Thyroid gland (tissue), 4 donors: ENCODE data around the gene LSAMP. TPM values are rescaled to one million over a fixed set of nuclear protein-coding genes. Genes with fewer than 3 reads are reported as not detected.

ENCODE experiments used
- DNase-seq, 2 donors: peaks; one replicate each; pipeline ENCODE4 v3.0.0-alpha.2; 2019
- H3K27ac ChIP-seq, 3 donors: fragments of 200-600 bp; sonication (generic); 1 replicate in 2 of 3; 2 replicates in 1 of 3; pipeline ENCODE4 v1.5.1; 2016 to 2019; ENCODE audit warnings: mild to moderate bottlenecking in 1 of 3, moderate library complexity in 1 of 3
- H3K27me3 ChIP-seq: fragments of 200-600 bp; sonication (generic); one replicate; pipeline ENCODE4 v1.5.1; 2019
- H3K36me3 ChIP-seq, 2 donors: fragments of 200-600 bp; sonication (generic); one replicate each; pipeline ENCODE4 v1.5.1; 2016 to 2019
- H3K4me1 ChIP-seq, 2 donors: fragments of 200-600 bp; sonication (generic); one replicate each; pipeline ENCODE4 v1.5.1; 2017 to 2019
- H3K4me3 ChIP-seq, 3 donors: fragments of 200-600 bp; sonication (generic); replicated peaks in 1 of 3; 1 replicate in 2 of 3; 2 replicates in 1 of 3; pipeline ENCODE4 v1.5.1; 2016; ENCODE audit warnings: mild to moderate bottlenecking in 1 of 3
- H3K9me3 ChIP-seq: fragments of 200-600 bp; sonication (generic); one replicate; pipeline ENCODE4 v1.5.1; 2017
- CTCF ChIP-seq, 6 experiments: fragments of 200-600 bp in 3 of 6; fragments of 450-650 bp in 3 of 6; sonication (generic) in 3 of 6; IDR thresholded peaks; one replicate each; pipeline ENCODE4 v1.5.1; 2016 to 2019; ENCODE audit warnings: antibody characterized with exemption in 6 of 6, mild to moderate bottlenecking in 2 of 6, inconsistent platforms in 1 of 6, moderate library complexity in 1 of 6
- POLR2A ChIP-seq, 2 donors: fragments of 450-650 bp; IDR thresholded peaks; one replicate each; pipeline ENCODE4 v1.6.1; 2017; ENCODE audit warnings: antibody characterized with exemption in 2 of 2, mild to moderate bottlenecking in 2 of 2, moderate library complexity in 1 of 2
- WGBS, 2 donors: methylation state at CpG; one replicate each; pipeline ENCODE4 v1.1.5; 2017; 5-methylcytosine and 5-hydroxymethylcytosine counted together
- intact Hi-C: fragments of 100-400 bp; cut with DNase I; formaldehyde crosslinking; loops from one replicate; pipeline ENCODE4 v1.15.1; 2023
- total RNA-seq, 4 donors: library from RNA; depleted of rRNA; stranded (reverse); fragments of >200 nt; gene quantifications; one replicate each; pipeline ENCODE4 v1.2.3, GENCODE V29; 2016

LSAMP gene
- total RNA-seq, 4 donors from 2014 or later: 0.78 to 2.0 (median 1.8) TPM

GRCh38 chr3:115905871-115906270, 539.4 kb downstream of the LSAMP start:
- no peak for TF ChIP-seq CTCF (IDR thresholded peaks at IDR 0.05)
- TF ChIP-seq POLR2A (IDR thresholded peaks at IDR 0.05): no peak
- 83 to 89% methylated on average over 2 of the region's 2 CpGs for WGBS, 2 donors
- Histone ChIP-seq H3K27me3 (no peaks in the 10 kb centered on the region), H3K4me3 (no peak overlapping the region), H3K4me1 (no peaks in the 10 kb centered on the region), H3K36me3 (no peaks in the 10 kb centered on the region), H3K27ac (no peak overlapping the region), H3K9me3 (no peaks in the 10 kb centered on the region)
- intact Hi-C loops: no loop called here
- DNase-seq: no peak

GRCh38 chr3:115903843-115904242, 541.4 kb downstream of the LSAMP start:
- no peak for DNase-seq
- Histone ChIP-seq H3K27me3 (no peaks in the 10 kb centered on the region), H3K27ac (no peak overlapping the region), H3K36me3 (no peaks in the 10 kb centered on the region), H3K4me3 (no peak overlapping the region), H3K4me1 (no peaks in the 10 kb centered on the region), H3K9me3 (no peaks in the 10 kb centered on the region)
- WGBS, 2 donors: 93 to 95% methylated on average over 2 of the region's 2 CpGs
- TF ChIP-seq POLR2A (IDR thresholded peaks at IDR 0.05) (no peak), CTCF (IDR thresholded peaks at IDR 0.05) (no peak)
- intact Hi-C loops: no loop called here

GRCh38 chr3:115901008-115901407, 544.3 kb downstream of the LSAMP start:
- intact Hi-C loops: no loop called here

GRCh38 chr3:115899535-115899934, 545.8 kb downstream of the LSAMP start:
- intact Hi-C loops: no loop called here
- WGBS, 2 donors: 86 to 89% methylated on average over 3 of the region's 3 CpGs

More at GRCh38 chr3:115901008-115901407, 544.3 kb downstream of the LSAMP start:
- Histone ChIP-seq H3K4me1 (no peaks in the 10 kb centered on the region), H3K27ac (no peak overlapping the region), H3K27me3 (no peaks in the 10 kb centered on the region), H3K9me3 (no peaks in the 10 kb centered on the region), H3K36me3 (no peaks in the 10 kb centered on the region), H3K4me3 (no peak overlapping the region)
- no peak for DNase-seq
- TF ChIP-seq POLR2A (IDR thresholded peaks at IDR 0.05): no peak
- TF ChIP-seq CTCF (IDR thresholded peaks at IDR 0.05): no peak

More at GRCh38 chr3:115899535-115899934, 545.8 kb downstream of the LSAMP start:
- Histone ChIP-seq H3K36me3 (no peaks in the 10 kb centered on the region), H3K27me3 (no peaks in the 10 kb centered on the region), H3K9me3 (no peaks in the 10 kb centered on the region), H3K27ac (no peak overlapping the region), H3K4me1 (no peaks in the 10 kb centered on the region), H3K4me3 (no peak overlapping the region)
- TF ChIP-seq POLR2A (IDR thresholded peaks at IDR 0.05): no peak
- no peak for TF ChIP-seq CTCF (IDR thresholded peaks at IDR 0.05)
- no peak for DNase-seq
